H9 (cell line): ENCODE results near the gene CCDC78. TPM values are rescaled to one million over a fixed set of nuclear protein-coding genes. Genes with fewer than 3 reads are reported as not detected.

Experiments
- DNase-seq: peaks from one replicate; pipeline ENCODE4 v3.0.0-alpha.2; 2017
- H2AFZ ChIP-seq: one replicate; pipeline ENCODE4 v1.6.1; 2013; ENCODE audit warnings: mild to moderate bottlenecking, low read length, control low read depth, moderate library complexity
- H2AK5ac ChIP-seq: 2 replicates; pipeline ENCODE4 v1.6.1; 2013; ENCODE audit warnings: low read length, control low read depth, mixed read lengths; ENCODE audit not compliant: insufficient read length
- H2BK120ac ChIP-seq: one replicate; pipeline ENCODE4 v1.6.1; 2013; ENCODE audit warnings: low read depth, mild to moderate bottlenecking, low read length, control low read depth, inconsistent platforms; ENCODE audit not compliant: poor library complexity, severe bottlenecking
- H2BK12ac ChIP-seq: 2 replicates; pipeline ENCODE4 v1.6.1; 2013; ENCODE audit warnings: low read length, control low read depth, mixed read lengths, low read depth; ENCODE audit not compliant: insufficient read length
- H2BK15ac ChIP-seq: 2 replicates; pipeline ENCODE4 v1.6.1; 2013; ENCODE audit warnings: low read depth, low read length, control low read depth
- H2BK20ac ChIP-seq: one replicate; pipeline ENCODE4 v1.6.1; 2013; ENCODE audit warnings: low read depth, mild to moderate bottlenecking, low read length, control low read depth, inconsistent platforms; ENCODE audit not compliant: poor library complexity, severe bottlenecking
- H2BK5ac ChIP-seq: 2 replicates; pipeline ENCODE4 v1.6.1; 2013; ENCODE audit warnings: low read length, control low read depth, mixed read lengths; ENCODE audit not compliant: insufficient read length
- H3K14ac ChIP-seq: 2 replicates; pipeline ENCODE4 v1.6.1; 2013; ENCODE audit warnings: low read length, control low read depth; ENCODE audit not compliant: insufficient read depth
- H3K18ac ChIP-seq: 2 replicates; pipeline ENCODE4 v1.6.1; 2013; ENCODE audit warnings: low read depth, mild to moderate bottlenecking, mixed read lengths, low read length, control low read depth; ENCODE audit not compliant: insufficient read length
- H3K23ac ChIP-seq: 2 replicates; pipeline ENCODE4 v1.6.1; 2013; ENCODE audit warnings: low read length, control low read depth, mixed read lengths, low read depth; ENCODE audit not compliant: insufficient read length
- H3K23me2 ChIP-seq: 2 replicates; pipeline ENCODE4 v1.6.1; 2013; ENCODE audit warnings: low read depth, mild to moderate bottlenecking, mixed read lengths, low read length, control low read depth; ENCODE audit not compliant: insufficient read length, poor library complexity, severe bottlenecking
- H3K27ac ChIP-seq: 2 replicates; pipeline ENCODE4 v1.5.1; 2013; ENCODE audit warnings: low read length, control low read depth, mixed read lengths, low read depth; ENCODE audit not compliant: insufficient read length
- H3K27me3 ChIP-seq: 2 replicates; pipeline ENCODE4 v1.6.1; 2013; ENCODE audit warnings: low read length, control low read depth, inconsistent platforms; ENCODE audit not compliant: insufficient read depth
- H3K4ac ChIP-seq: 2 replicates; pipeline ENCODE4 v1.6.1; 2013; ENCODE audit warnings: low read depth, mild to moderate bottlenecking, control low read depth, inconsistent platforms, low read length, moderate library complexity
- H3K4me1 ChIP-seq: 2 replicates; pipeline ENCODE4 v1.6.1; 2013; ENCODE audit warnings: low read length, control low read depth, inconsistent platforms; ENCODE audit not compliant: insufficient read depth
- H3K4me2 ChIP-seq: 2 replicates; pipeline ENCODE4 v1.6.1; 2013; ENCODE audit warnings: low read length, control low read depth, mixed read lengths; ENCODE audit not compliant: insufficient read length, insufficient read depth
- H3K56ac ChIP-seq: 2 replicates; pipeline ENCODE4 v1.6.1; 2013; ENCODE audit warnings: low read depth, mild to moderate bottlenecking, mixed read lengths, low read length, control low read depth; ENCODE audit not compliant: insufficient read length
- H3K79me1 ChIP-seq: 2 replicates; pipeline ENCODE4 v1.6.1; 2013; ENCODE audit warnings: low read depth, mild to moderate bottlenecking, moderate library complexity, low read length, control low read depth, inconsistent platforms; ENCODE audit not compliant: insufficient read depth, poor library complexity, severe bottlenecking
- H3K79me2 ChIP-seq: 2 replicates; pipeline ENCODE4 v1.6.1; 2013; ENCODE audit warnings: low read length, control low read depth, inconsistent platforms; ENCODE audit not compliant: insufficient read depth
- H3K9ac ChIP-seq: 2 replicates; pipeline ENCODE4 v1.6.1; 2013; ENCODE audit warnings: low read length, control low read depth, mixed read lengths; ENCODE audit not compliant: insufficient read length; ENCODE audit errors: extremely low read depth
- H3K9me3 ChIP-seq: one replicate; pipeline ENCODE4 v1.6.1; 2013; ENCODE audit warnings: low read depth, low read length, inconsistent platforms; ENCODE audit not compliant: control insufficient read depth
- H3T11ph ChIP-seq: one replicate; pipeline ENCODE4 v1.6.1; 2013; ENCODE audit warnings: mild to moderate bottlenecking, low read length, control low read depth, inconsistent platforms
- H4K20me1 ChIP-seq: one replicate; pipeline ENCODE4 v1.6.1; 2013; ENCODE audit not compliant: control insufficient read depth, insufficient read length, insufficient read depth
- H4K5ac ChIP-seq: 2 replicates; pipeline ENCODE4 v1.6.1; 2013; ENCODE audit warnings: low read depth, mild to moderate bottlenecking, mixed read lengths, low read length, control low read depth; ENCODE audit not compliant: insufficient read length
- H4K8ac ChIP-seq: replicated peaks from 2 replicates; pipeline ENCODE4 v1.6.1; 2013; ENCODE audit warnings: low read length, control low read depth, mixed read lengths, low read depth; ENCODE audit not compliant: insufficient read length
- H4K91ac ChIP-seq: 2 replicates; pipeline ENCODE4 v1.6.1; 2013; ENCODE audit warnings: low read depth, mild to moderate bottlenecking, moderate library complexity, mixed read lengths, low read length, control low read depth; ENCODE audit not compliant: insufficient read length
- H3K27ac Mint-ChIP-seq, 3 experiments: 2 replicates in 2 of 3; 3 replicates in 1 of 3; pipeline ENCODE4 v1.8.0; 2020 to 2021; ENCODE audit warnings: mixed read lengths in 3 of 3, mild to moderate bottlenecking in 1 of 3, moderate library complexity in 1 of 3
- H3K27me3 Mint-ChIP-seq: 2 replicates; pipeline ENCODE4 v1.8.0; 2021; ENCODE audit warnings: low read depth, mild to moderate bottlenecking, moderate library complexity, mixed read lengths
- H3K36me3 Mint-ChIP-seq, 3 experiments: 2 replicates in 2 of 3; 3 replicates in 1 of 3; pipeline ENCODE4 v1.8.0; 2020 to 2021; ENCODE audit warnings: low read depth in 3 of 3, mixed read lengths in 3 of 3; ENCODE audit not compliant: insufficient read depth in 1 of 3
- H3K4me1 Mint-ChIP-seq, 2 experiments: 2 replicates each; pipeline ENCODE4 v1.8.0; 2020; ENCODE audit warnings: mixed read lengths in 2 of 2
- H3K4me3 Mint-ChIP-seq, 2 experiments: 2 replicates in 1 of 2; 3 replicates in 1 of 2; pipeline ENCODE4 v1.8.0; 2020 to 2021; ENCODE audit warnings: mild to moderate bottlenecking in 2 of 2, mixed read lengths in 2 of 2, moderate library complexity in 1 of 2
- H3K9me3 Mint-ChIP-seq, 2 experiments: 2 replicates in 1 of 2; 3 replicates in 1 of 2; pipeline ENCODE4 v1.8.0; 2020; ENCODE audit warnings: mild to moderate bottlenecking in 2 of 2, mixed read lengths in 2 of 2, moderate library complexity in 1 of 2
- WGBS: extraction: QIAGEN DNeasy Blood & Tissue Kit; methylation state at CpG from one replicate; pipeline ENCODE4 v1.1.7; 2013; ENCODE audit warnings: missing lambda C conversion rate, low lambda C conversion rate, mixed read lengths; ENCODE audit not compliant: insufficient read length; ENCODE audit errors: extremely low coverage; 5-methylcytosine and 5-hydroxymethylcytosine counted together
- total RNA-seq: library from RNA; stranded (reverse); gene quantifications from 2 replicates; pipeline ENCODE4 v1.2.1, GENCODE V29; 2021
- TF ChIP-seq, protein P1 (sequence below): fragments of 200-600 bp; sonication (generic); conservative IDR thresholded peaks from 3 replicates; pipeline ENCODE4 v1.8.0; 2021; ENCODE audit warnings: antibody characterized with exemption, mild to moderate bottlenecking

CCDC78 gene
- total RNA-seq, 1 experiment from 2014 or later = 12.1 TPM

DNA sequence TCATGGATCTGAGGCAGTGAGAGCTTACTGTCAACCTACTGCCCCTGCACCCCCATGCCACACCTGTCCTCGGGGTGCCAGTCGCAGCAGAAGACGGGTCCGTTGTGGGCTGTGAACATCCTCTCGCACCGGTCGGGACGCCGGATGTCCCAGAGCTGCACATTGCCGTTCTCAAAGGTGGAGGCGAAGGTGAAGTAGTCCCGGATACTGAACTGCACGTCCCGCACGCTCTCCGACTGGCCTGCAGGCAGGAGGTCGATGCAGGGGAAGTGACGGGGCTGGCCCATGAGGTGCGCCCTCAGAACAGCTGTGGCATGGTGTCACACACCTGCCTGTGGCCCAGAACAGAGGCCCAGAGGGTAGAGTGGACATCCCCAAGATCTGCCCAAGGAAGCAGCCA, 38.7 kb downstream of the CCDC78 start:
- H4K20me1 ChIP-seq = no peaks in the 10 kb centered on the region
- Mint-ChIP-seq H3K4me1 (peaks cover 8 to 15% of the 10 kb centered on the region in 2 experiments), H3K9me3 (no peaks in the 10 kb centered on the region; a peak in 1 of 5 replicates), H3K36me3 (peaks cover 4 to 30% (median 29%) of the 10 kb centered on the region in 3 experiments; a peak in 6 of 7 replicates), H3K27me3 (peaks cover 19% of the 10 kb centered on the region), H3K4me3 (peak overlapping the region in 1 of 2 experiments; percentile 20; a peak in 1 of 5 replicates), H3K27ac (no peak overlapping the region)
- H3K14ac ChIP-seq = no peak overlapping the region
- H3T11ph ChIP-seq = no peak overlapping the region
- no peak overlapping the region for H4K5ac ChIP-seq
- no peak overlapping the region for H3K9ac ChIP-seq
- peaks cover 8% of the 10 kb centered on the region; the same call in 1 of the 2 replicates for H3K27me3 ChIP-seq
- H3K4me2 ChIP-seq = no peak overlapping the region
- no peak overlapping the region for H2BK120ac ChIP-seq
- no peak overlapping the region for H3K18ac ChIP-seq
- H2AK5ac ChIP-seq = no peak overlapping the region
- H4K8ac ChIP-seq = no peak overlapping the region
- no peaks in the 10 kb centered on the region for H3K79me2 ChIP-seq
- TF ChIP-seq, protein P1, sequence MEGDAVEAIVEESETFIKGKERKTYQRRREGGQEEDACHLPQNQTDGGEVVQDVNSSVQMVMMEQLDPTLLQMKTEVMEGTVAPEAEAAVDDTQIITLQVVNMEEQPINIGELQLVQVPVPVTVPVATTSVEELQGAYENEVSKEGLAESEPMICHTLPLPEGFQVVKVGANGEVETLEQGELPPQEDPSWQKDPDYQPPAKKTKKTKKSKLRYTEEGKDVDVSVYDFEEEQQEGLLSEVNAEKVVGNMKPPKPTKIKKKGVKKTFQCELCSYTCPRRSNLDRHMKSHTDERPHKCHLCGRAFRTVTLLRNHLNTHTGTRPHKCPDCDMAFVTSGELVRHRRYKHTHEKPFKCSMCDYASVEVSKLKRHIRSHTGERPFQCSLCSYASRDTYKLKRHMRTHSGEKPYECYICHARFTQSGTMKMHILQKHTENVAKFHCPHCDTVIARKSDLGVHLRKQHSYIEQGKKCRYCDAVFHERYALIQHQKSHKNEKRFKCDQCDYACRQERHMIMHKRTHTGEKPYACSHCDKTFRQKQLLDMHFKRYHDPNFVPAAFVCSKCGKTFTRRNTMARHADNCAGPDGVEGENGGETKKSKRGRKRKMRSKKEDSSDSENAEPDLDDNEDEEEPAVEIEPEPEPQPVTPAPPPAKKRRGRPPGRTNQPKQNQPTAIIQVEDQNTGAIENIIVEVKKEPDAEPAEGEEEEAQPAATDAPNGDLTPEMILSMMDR = no peak
- no peaks in the 10 kb centered on the region for H3K79me1 ChIP-seq
- no peak overlapping the region for H2AFZ ChIP-seq
- H3K23me2 ChIP-seq = peaks cover 14% of the 10 kb centered on the region
- no peaks in the 10 kb centered on the region for H3K4me1 ChIP-seq
- no peak overlapping the region for H3K56ac ChIP-seq
- H2BK20ac ChIP-seq = no peak overlapping the region
- H3K4ac ChIP-seq = no peak overlapping the region
- H2BK15ac ChIP-seq = no peak overlapping the region
- H4K91ac ChIP-seq = no peak overlapping the region
- no peaks in the 10 kb centered on the region for H3K9me3 ChIP-seq
- H3K23ac ChIP-seq = no peak overlapping the region
- H2BK12ac ChIP-seq = no peak overlapping the region
- DNase-seq = no peak
- H2BK5ac ChIP-seq = no peak overlapping the region
- H3K27ac ChIP-seq = no peak overlapping the region
- no CpG with 5 or more reads among the region's 19 CpGs for WGBS
